Mucosa of gallbladder (tissue), 1 donor: ENCODE data around the gene SLC17A5. TPM values are rescaled to one million over a fixed set of nuclear protein-coding genes. Genes with fewer than 3 reads are reported as not detected.
A peak's percentile ranks its signal among the peaks of the same experiment; 100 is the strongest.
"Not testable (repeated sequence)": the region's sequence is repeated elsewhere in the genome, so short reads cannot be mapped to it uniquely, and the experiment has no call there.

ENCODE experiments used
- DNase-seq: peaks from one replicate; pipeline ENCODE4 v3.0.0-alpha.2; 2020; ENCODE audit warnings: low spot score
- total RNA-seq: library from RNA; stranded (reverse); gene quantifications from one replicate; pipeline ENCODE4 v1.2.1, GENCODE V29; 2021
- donor health status: DM: no; HTN: no; CAD: no.

Gene SLC17A5
- total RNA-seq, 1 donor from 2014 or later: 22.1 TPM

DNA sequence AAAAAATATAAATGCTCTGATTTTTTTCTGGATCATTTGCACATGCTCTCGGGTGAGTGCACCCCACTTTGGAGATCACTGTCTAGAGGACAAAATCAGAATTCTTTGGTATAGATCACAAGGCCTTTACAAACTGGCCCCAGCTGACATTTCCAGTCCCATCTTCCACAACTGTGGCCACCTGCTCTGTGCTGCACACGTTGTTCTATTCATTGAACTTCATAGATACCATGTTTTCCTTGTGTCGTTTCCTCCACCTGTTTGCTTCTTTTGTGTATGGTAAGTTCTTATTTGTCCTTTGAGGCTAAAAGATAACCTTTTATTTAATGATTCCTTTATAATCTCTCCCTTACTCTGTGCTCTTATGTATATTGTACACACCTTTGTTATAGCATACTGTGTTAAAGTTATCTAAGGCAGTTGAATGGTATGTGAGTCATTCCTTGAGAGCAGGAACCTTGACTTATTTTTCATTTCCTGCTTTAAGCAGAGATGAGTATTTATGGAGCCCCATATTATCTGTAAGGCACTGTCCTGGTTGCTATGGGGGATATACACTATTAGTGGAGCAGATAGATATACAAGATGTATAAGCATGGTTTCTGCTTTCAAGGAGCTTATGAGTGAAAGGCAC lies 12.0 kb upstream of the SLC17A5 start:
- no peak for DNase-seq

DNA sequence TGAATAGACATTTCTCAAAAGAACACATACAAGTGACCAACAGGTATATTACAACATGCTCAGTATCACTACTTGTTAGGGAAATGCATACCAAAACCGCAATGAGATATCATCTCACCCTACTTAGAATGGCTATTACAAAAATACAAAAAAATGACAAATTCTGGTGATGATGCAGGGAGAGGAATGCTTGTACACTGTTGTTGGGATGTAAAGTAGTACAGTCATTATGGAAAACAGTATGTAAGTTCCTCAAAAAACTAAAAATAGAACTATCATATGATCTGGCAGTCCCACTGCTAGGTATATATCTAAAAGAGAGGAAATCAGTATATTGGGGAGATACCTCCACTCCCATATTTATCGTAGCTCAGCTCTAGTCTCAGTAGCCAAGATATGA lies 10.9 kb upstream of the SLC17A5 start:
- no peak for DNase-seq

DNA sequence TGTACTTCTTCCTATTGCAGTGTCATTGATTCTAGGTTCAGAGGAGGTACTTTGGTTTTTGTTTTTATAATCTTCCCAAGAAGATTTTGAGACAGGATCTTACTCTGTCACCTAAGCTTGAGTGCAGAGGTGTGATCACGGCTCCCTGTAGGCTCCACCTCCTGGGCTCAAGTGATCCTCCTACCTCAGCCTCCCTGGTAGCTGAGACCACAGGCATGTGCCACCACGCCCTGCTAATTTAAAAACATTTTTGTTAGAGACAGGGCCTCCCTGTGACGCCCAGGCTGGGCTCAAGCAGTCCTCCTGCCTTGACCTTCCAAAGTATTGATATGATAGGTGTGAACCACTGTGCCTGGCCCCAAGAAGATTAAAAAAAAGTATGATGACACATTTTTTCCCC lies 3.4 kb upstream of the SLC17A5 start:
- DNase-seq: no peak

DNA sequence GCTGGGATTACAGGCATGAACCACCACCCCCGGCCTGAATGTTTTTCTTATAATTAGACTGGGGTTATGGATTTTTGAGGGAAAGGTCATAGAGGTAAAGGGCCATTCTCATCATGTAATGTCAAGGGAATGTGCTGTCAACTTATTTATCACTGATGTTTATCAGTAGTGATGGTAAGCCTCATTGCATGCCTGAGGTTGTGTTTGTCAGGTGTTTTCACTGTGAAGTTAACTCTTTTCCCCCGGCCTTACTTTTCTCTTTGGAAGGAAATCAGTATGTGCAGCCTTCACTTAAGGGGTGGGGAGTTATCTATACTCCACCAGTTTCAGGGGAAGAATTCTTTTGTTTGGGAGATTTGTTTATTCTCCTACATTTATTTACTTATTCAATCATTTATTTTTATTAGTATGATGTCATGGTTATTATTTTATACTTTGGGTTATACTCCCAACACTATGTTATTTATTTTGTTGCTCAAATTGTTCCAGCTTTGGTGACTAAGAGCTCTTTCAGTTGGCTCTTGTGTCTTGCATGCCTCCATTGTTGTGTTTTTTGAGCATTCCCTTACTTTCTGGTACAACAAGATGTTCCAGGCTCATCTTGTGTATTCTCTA lies 2.8 kb upstream of the SLC17A5 start:
- DNase-seq: no peak

DNA sequence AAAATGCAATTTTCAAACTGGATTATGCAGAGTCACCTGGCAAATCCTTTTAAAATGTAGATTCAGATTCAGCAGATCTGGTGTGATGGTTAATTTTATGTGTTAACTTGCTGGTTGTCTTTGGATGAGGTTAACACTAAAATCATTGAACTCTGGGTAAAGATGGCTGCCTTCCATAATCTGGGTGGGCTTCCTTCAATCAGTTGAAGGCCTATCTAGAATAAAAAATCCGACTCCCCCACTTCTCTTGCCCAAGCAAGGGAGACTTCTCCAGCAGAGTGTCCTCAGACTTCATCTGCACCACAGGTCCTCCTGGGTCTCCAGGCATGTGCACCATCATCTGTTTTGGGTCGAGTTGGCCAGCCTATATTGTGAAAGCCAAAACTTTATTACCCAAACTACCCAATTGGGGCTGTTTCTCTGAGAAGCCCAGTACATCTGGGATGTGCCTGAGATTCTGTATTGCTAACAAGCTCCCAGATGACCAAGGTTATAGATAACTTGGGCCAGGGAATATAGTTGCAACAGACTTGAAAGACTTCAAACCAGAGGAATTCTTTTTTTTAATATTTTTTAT lies 1.6 kb upstream of the SLC17A5 start:
- DNase-seq: no peak

DNA sequence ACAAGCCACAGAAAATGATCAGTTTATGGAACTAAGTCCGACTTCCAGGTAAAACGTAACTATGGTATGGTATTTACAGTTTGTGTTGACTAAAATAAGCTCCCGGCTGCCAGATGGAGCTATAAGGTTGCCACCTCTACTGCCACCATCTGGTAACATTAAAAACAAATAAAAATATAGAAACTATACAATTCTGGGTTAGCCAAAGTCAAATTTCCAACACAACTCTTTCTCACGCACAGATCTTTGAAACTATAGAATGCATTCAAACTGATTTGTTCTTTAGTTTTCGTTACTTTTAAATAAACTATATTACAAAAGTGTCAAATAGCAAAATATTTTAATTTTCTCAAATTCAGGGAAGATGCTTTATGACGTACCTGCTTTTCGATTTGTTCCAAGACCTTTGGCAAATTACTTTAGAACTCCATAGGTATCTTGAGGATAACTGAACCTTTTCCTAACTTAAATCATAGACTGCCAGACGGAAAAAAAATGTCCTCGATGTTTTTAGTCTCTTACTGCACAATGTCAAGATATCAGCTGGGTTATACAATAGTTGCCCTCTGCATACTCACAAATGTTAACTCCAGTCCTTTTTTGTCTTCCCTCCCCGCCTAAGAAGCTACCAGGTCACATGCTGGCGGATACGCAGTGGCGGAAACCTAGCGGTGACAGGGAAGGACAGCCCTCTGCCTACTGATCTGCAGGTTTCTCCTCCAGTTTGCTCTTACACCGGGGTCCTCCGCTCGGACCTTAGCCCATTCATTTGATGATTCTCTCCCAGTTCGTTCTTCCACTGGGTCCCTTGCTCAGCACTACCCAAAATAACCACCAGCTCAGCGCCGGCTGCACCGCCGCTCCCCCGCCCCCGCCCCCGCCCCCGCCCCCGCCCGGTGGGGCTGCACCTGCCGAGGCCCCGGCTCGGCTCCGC lies 888 bp downstream of the SLC17A5 start:
- DNase-seq: peak; percentile 70

DNA sequence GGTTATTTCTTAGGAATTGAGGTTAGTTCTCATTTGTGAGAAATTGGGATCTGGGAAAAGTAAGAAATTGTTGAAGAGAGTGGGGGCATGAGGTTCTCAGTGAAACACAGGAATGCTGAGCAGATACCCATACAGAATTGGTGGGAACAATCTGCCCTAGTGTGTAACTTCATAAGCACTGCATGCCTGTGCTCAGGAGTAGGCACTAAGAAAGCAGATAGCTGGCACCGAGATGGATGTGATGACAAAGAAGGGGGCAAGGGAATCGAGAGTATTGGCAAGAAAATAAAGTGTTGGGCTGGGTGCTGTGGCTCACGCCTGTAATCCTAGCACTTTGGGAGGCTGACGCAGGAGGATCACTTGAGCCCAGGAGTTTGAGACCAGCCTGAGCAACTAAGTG lies 4.0 kb downstream of the SLC17A5 start:
- DNase-seq: no peak

DNA sequence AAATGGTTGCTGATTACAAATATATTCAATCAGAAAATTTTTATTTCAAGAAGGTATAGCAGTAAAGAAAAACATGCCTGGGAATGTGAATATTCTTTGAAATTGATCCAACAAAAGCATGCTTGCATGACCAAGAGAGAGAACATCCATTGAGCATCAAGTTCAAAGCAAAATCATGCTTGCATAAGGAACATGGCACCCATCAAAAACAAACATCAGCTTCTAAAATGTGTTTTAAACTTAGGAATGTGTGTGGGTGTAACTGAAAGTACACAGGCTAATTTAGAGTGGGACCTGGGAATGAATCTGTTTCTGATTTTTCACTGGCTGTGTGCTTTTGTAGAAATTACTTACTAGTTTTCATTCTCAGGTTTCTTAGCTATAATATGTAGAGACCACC lies 5.6 kb downstream of the SLC17A5 start:
- DNase-seq: no peak

DNA sequence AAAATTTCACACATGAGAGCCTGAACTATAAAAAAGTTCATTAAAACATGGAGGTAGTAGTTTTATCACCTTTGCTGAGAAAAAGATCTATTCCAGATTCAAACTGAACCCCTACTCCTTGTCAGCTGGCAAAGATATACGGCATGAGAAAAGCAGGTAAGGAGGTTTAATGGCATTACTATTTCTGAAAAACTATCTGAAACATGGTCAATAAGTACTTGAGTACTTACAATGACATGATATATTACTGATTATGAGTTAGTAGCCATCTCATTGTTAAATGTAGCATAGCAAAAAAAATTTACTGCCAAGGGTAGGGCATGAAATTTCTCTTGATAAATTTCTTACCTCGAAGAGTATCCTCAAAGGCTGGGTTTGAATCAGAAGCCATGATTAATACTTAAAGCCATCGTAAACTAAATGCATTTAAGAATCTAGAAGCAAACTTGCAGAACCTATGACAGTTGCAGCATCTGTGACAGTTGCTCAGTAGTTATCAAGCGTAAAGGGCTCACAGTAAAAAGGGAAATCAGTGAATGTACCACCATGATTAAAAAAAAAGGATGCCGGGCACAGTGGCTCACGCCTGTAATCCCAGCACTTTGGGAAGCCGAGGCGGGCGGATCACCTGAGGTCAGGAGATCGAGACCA lies 8.7 kb downstream of the SLC17A5 start:
- no peak for DNase-seq

DNA sequence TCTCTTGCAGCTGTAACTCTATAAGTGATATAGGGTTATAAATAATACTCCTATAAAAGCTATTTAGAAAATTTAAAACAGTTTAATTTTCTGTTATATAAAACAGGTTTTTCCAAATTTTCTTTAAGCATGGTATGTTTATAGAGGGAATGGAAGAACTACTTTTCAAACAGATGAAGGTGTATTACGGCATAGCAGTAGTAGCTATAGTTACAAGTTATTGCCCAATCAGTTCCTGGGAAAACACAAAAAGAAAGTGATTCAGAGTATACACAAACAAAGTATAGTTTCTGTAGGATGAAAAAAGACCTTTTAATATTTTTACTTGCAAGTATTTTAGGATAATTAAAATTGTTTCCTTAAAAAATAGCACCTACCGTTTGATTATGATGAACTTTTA lies 9.8 kb downstream of the SLC17A5 start:
- no peak for DNase-seq

DNA sequence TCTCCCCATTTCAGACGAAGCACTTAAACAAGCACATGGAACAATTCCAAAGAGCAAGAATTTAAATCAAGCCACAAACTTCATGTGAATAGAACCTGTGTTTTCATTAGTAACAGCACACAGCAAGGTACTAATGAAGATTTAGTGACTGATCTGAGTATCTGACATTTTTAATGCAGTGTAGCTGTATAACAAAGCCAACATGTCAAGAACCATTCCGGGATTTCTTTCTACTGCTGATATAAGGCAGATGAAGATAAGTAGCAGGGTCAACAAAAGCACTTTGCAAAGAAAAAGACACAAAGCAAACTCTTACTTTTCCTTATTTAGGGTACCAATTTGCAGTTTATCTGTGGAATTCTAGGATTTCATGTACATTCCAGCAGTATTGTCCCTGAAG lies 11.3 kb downstream of the SLC17A5 start:
- no peak for DNase-seq

DNA sequence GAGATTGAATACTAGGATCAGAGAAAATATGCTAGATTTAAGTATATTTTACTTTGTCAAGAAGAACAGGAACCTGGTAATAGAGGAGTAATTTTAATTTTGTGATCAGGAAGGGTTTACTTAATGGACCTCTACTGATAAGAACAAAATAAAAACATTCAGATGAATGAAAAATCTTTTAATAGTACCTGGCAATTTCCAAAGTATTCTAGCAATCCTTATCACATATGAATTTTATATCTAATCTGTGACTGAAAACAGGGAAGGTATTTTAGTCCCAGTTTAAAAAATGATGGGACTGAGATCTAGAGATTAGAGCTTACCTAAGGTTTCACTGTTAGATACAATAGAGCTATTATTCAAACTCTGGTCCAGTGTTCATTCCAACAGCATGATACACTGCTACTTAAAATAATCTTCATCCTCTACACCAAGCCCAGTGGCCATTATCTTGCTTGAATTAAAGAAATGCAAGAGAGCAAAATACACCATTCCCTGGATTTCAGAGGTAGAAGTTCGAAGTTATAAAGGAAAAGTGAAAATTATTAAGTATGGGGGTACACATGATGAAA lies 13.5 kb downstream of the SLC17A5 start:
- DNase-seq: no peak

DNA sequence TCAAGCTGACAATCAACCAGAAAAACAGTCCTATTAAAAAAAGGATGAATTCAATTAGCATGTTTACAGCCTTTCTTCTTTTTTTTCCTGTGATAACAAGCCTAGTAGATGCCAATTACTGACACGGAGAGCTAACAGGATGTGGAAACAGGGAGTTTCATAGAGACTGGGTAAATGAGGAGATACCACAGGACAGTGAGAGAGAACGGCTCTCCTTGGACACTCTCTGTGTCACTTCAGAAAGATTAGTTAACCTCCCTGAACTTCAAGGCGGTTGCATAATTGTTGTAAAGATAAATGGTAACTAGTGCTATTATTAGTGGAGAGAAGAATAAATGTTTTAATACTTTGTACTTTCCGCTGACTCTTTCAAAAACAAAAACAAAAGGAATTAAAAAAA lies 14.8 kb downstream of the SLC17A5 start:
- no peak for DNase-seq

DNA sequence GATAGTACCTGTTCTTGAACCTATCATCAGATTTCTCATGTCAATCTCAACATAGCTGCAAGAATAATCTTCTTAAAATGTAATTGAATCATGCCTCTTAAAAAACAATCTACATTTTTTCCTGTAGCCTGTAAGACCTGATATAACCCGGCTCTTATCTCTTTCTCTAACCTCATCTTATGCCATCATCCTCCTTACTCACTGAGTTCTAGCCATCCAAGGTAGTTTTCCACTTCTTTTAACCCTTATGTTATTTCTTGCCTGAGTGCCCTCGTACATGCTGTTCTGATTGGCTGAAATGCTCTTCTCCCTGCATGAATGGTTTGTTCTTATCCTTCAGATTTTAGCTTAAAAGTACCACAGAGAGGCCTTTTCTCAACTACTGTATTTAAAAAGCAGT lies 16.4 kb downstream of the SLC17A5 start:
- no peak for DNase-seq

DNA sequence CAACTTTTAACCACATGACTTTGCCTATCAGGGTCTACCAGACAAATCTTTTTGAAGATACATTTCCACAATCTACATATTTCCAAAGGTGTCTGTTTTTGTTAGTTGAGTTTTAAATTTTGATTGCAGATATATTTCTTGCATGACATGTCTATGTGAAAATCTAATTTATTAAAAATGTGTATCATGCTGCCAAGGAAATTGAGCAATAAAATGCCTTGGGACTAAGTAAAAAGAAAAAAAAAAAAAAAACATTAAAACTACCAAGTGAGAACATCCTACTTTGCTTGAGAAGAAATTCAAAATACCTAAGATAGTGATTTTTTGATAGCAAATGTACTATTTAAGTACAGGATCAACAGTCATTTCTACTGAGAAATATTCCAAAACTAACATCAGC lies 17.7 kb downstream of the SLC17A5 start:
- no peak for DNase-seq

DNA sequence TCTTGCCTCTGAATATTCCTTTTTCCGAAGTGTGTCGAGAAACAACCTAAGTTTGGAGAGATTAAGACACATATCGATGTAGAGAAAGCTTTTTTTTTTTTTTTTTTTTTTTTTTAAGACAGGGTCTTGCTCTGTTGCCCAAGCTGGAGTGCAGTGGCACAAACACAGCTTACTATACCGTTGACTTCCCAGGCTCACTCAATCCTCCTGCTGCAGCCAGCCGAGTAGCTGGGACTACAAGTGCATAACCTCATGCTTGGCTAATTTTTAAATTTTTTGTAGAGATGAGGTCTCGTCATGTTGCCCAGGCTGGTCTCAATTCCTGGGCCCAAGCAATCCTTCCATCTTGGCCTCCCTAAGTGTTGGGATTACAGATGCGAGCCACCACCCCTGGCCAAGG lies 21.4 kb downstream of the SLC17A5 start:
- DNase-seq: no peak

DNA sequence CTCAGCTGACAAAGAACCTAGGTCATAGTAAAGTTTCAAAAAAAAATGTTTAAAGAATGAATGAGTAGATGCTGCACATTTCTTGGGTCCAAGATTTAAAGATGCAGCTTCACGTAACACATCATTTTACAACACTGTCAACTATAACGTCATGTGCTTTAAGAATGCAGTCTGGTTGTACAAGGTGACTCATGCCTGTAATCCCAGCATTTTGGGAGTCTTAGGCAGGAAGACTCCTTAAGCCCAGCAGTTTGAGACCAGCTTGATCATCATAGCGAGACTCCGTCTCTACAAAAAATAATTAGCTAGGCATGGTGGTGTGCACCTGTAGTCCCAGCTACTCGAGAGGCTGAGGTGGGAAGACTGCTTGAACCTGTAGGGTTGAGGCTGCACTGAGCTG lies 21.9 kb downstream of the SLC17A5 start:
- no peak for DNase-seq

DNA sequence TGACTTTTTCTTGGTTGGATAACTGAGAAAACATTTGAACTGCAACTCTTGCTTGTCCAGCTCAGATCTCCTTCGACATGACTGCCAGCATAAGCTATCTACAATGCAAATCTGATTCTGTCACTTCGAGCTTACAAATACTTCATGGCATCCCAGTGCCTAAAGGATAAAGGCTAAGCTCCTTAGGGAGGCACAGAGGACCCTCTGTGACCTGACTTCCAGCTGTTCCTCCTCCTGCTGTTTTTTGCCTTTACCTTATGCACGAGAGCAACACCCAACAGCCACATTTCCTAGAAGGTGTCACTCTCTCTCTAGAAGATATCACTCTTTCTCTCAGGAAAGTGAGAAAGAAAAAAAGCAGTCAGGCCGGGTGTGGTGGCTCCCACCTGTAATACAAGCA lies 23.4 kb downstream of the SLC17A5 start:
- no peak for DNase-seq

DNA sequence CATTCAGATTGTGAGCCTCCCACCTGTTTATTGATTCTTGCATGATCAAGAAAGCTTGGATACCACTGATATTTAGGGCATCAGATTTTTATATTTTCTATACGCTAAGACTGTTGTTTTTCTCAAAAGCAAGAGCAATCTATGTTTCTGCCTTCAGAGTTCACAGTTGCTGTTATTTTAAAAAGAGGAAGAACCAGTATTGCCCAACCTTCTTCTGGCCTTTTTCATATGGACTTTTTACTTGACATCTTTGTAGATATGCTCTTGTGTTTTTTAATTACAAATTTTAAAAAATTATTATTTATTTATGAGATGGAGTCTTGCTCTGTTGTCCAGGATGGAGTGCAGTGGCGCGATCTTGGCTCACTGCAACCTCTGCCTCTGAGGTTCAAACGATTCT lies 28.9 kb downstream of the SLC17A5 start:
- DNase-seq: no peak

DNA sequence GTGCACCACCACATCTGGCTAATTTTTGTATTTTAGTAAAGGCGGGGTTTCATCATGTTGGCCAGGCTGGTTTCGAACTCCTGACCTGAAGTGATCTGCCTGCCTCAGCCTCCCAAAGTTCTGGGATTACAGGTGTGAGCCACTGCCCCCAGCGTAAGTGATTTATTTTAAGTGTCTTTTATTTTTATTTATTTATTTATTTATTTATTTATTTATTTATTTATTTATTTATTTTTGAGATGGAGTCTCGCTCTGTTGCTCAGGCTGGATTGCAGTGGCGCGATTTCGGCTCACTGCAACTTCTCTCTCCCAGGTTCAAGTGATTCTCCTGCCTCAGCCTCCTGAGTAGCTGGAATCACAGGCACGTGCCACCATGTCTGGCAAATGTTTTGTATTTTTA lies 30.3 kb downstream of the SLC17A5 start:
- DNase-seq: not testable (repeated sequence)

DNA sequence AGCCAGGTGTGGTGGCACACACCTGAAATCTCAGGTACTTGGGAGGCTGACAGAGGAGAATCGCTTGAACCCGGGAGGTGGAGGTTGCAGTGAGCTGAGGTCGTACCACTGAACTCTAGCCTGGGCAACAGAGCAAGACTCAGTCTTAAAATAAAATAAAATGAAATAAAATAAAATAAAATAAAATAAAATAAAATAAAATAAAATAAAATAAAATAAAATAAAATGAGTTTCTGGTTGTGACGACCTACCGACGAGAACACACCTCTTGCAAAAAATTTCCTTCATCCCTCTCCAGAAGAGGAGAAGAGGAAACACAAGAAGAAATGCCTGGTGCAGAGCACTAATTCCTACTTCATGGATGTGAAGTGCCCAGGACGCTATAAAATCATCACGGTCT lies 35.7 kb downstream of the SLC17A5 start:
- DNase-seq: not testable (repeated sequence)

DNA sequence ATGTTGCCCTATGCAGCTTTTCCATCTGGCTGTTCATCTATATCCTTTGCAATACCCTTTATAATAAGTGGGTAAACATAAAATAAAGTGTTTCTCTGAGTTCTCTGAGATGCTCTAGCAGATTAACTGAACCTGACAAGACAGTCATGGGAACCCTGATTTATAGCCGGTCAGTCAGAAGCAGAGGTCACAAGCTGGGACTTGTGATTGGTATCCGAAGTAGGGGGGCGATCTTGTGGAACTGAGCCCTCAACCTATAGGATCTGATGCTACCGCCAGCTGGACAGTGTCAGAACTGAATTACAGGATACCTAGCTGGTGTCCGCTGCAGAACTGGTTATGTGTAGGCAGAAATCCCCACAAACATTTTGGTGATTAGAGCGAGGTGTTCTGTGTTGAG lies 39.0 kb downstream of the SLC17A5 start:
- DNase-seq: no peak
